ENCODE results near the gene PTCH1. TPM values are rescaled to one million over a fixed set of nuclear protein-coding genes. Genes with fewer than 3 reads are reported as not detected.

The PTCH1 gene
- total and polyA plus RNA-seq, 10 of the 15 experiments (the other 5 are each of a cell fraction or from before 2014, with no cell fraction given) = 0.16 to 6.1 (median 2.6) TPM

- TF ChIP-seq RUNX3 (IDR thresholded peaks at IDR 0.05; ENCODE audit: low read length) (no peak), STAT1 (conservative IDR thresholded peaks at IDR 0.05) (no peak)
These were observed 1.0 kb upstream of the PTCH1 start (continued) for GRCh38 chr9:95517559-95518425.

GRCh38 chr9:95516221-95516733 lies 494 bp downstream of the PTCH1 start:
- H4K20me1 ChIP-seq (ENCODE audit: control insufficient read depth, insufficient read depth) = no peaks in the 10 kb centered on the region
- FAIRE-seq = no peak
- no peak for ATAC-seq
- 0 out of 2 replicates have a peak, but pooled peaks cover 4% of the 10 kb centered on the region for H3K4me1 ChIP-seq (ENCODE audit: control insufficient read depth, insufficient read depth, low read length)
- TF ChIP-seq NFYA (IDR thresholded peaks at IDR 0.05; ENCODE audit: borderline replicate concordance, low read depth, low read length) (no peak), ZNF207 (IDR thresholded peaks at IDR 0.05; ENCODE audit: borderline replicate concordance) (no peak), EZH2 (IDR thresholded peaks at IDR 0.05; ENCODE audit: borderline replicate concordance, control insufficient read depth, low read depth, low read length) (0 out of 2 replicates have a peak, but pooled peaks have one; percentile 8), NKRF (conservative IDR thresholded peaks at IDR 0.05) (no peak)
- in situ Hi-C loops (cut with MboI) (no loop called here), intact Hi-C loops (cut with micrococcal nuclease; ENCODE audit: unreplicated experiment) (no loop called here)
- peaks cover 2% of the 10 kb centered on the region; the same call in 2 of the 3 replicates for H3K9me3 ChIP-seq (replicated peaks; ENCODE audit: control insufficient read depth, insufficient read depth, low read length)
- DNase-seq (ENCODE audit: low read depth, low spot score) = no peak
- no peaks in the 10 kb centered on the region for H3K79me2 ChIP-seq (ENCODE audit: control insufficient read depth, insufficient read depth, low read length)
- H2AFZ ChIP-seq (ENCODE audit: control insufficient read depth, low read depth, low read length) = no peak overlapping the region
- no peaks in the 10 kb centered on the region for H3K36me3 ChIP-seq (ENCODE audit: control insufficient read depth in 2 of 2, insufficient read depth in 2 of 2, low read length in 1 of 2)
- peak overlapping the region; percentile 48 for H3K4me3 ChIP-seq
- 3% methylated on average over 19 of the region's 69 CpGs for WGBS (ENCODE audit: insufficient coverage, insufficient replicate concordance, low lambda C conversion rate, missing lambda C conversion rate)
- peaks cover 11 to 14% of the 10 kb centered on the region in 2 experiments for H3K27me3 ChIP-seq (replicated peaks in 1 of 2; ENCODE audit: control insufficient read depth in 2 of 2, insufficient read depth in 2 of 2, low read length in 1 of 2)
- BruUV-seq (replicated peaks) = no TSS peak
- ChIA-PET SMC1A (ENCODE audit: uncharacterized antibody, unreplicated experiment) (no interaction called here), RAD21 (ENCODE audit: unreplicated experiment) (no interaction called here), CTCF (no interaction called here), POLR2A (no interaction called here)
- H3K27ac ChIP-seq (ENCODE audit: control insufficient read depth, insufficient read depth) = no peak overlapping the region
- H3K9ac ChIP-seq (ENCODE audit: control insufficient read depth, insufficient read depth, low read length) = no peak overlapping the region
- peak overlapping the region; percentile 73 for H3K4me2 ChIP-seq (ENCODE audit: control insufficient read depth, insufficient read depth)

Data from GM12878 (cell line).